GM18867 (cell line): Measurements from ENCODE around the gene CTAG1A.
A peak's percentile ranks its signal among the peaks of the same experiment; 100 is the strongest.
"Not testable (repeated sequence)": the region's sequence is repeated elsewhere in the genome, so short reads cannot be mapped to it uniquely, and the experiment has no call there.

Experiments
- ATAC-seq: cut with Tn5 transposase; IDR thresholded peaks from one replicate; pipeline ENCODE4 v1.9.1; 2021; ENCODE audit warnings: mild to moderate bottlenecking, moderate library complexity; ENCODE audit not compliant: unreplicated experiment

CTAG1A gene

DNA sequence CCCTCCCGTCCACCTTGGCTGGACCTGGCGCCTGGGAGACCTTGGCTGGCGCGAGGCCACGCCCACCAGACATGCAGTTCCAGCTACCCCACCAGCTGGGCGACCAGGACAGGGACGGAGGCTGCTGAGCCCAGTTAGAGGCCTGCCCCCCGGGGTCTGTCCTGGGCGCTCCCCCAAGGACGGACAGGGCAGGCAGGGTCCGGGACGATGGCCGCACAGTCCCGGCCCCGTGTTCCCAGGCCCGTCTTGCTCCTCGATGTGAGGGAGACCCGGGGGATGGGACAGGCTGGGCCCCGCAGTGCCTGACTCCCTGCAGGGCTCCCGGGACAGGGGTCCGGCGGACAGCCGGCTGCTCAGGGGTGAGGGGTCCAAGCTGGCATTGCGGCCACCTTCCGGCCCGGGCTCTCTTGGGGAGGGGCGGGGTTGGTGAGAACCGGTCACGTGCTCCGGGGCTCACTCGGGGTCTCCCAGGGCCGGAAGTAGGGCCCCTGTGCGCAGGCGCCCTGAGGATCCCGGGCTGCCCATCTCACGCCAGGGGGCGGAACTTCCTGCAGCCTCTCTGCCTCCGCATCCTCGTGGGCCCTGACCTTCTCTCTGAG lies at the start of gene CTAG1A:
CTAG1A (plus strand) TSS at position 549 of the 599 bp plus-strand sequence. CDS start 74 bp downstream, outside the sequence.
- not testable (repeated sequence) for ATAC-seq

- no peak for ATAC-seq
Measured at GRCh38 chrX:154535892-154536291, 49.0 kb upstream of the CTAG1A start.

DNA sequence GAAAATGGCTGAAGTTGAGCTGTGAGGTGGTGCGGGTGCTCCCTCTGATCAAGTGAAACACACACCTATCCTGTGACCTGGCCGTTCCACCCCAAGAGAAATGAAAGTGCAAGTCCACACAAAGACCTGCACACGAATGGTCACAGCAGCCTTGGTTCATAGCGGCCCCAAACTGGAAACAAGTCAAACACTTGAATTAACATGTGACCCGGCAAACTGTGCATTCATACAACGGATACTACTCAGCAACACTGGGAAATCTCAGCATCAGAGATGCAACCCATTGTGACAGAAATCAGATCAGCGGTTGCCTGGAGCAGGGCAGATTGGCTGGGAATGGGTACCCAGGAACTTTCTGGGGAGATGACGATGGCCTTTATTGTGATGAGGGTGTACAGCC lies 45.9 kb upstream of the CTAG1A start:
- no peak for ATAC-seq

DNA sequence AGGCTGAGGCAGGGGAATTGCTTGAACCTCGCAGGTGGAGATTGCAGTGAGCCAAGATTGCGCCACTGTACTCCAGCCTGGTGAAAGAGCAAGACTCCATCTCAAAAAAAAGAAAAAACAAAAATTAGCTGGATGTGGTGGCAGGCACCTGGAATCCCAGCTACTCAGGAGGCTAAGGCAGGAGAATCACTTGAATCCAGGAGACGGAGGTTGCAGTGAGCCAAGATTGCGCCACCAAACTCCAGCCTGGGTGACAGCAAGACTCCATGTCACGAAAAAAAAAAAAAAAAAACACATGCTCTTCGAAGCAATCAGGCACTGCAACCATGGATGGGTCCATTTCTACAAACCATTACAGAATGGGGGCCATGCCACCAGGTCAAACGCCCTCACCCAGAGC lies 44.6 kb upstream of the CTAG1A start:
- not testable (repeated sequence) for ATAC-seq

GRCh38 chrX:154540897-154541535 lies 43.9 kb upstream of the CTAG1A start:
- no peak for ATAC-seq

DNA sequence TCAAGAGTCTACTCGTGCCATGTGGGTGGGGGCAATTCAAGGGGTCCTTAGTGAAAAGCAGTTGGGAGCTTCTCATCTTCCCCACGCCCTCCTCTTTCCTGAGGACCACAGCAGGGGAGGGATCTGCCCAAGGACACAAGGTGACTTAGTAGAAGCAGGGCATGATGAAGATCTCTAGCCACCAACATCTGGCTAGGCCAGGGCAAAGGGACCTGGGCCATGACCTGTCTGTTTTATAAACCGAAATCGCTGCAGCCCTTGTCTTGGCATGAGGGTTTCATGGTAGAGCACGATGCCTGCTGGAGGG lies 43.4 kb upstream of the CTAG1A start:
- ATAC-seq, result no peak

DNA sequence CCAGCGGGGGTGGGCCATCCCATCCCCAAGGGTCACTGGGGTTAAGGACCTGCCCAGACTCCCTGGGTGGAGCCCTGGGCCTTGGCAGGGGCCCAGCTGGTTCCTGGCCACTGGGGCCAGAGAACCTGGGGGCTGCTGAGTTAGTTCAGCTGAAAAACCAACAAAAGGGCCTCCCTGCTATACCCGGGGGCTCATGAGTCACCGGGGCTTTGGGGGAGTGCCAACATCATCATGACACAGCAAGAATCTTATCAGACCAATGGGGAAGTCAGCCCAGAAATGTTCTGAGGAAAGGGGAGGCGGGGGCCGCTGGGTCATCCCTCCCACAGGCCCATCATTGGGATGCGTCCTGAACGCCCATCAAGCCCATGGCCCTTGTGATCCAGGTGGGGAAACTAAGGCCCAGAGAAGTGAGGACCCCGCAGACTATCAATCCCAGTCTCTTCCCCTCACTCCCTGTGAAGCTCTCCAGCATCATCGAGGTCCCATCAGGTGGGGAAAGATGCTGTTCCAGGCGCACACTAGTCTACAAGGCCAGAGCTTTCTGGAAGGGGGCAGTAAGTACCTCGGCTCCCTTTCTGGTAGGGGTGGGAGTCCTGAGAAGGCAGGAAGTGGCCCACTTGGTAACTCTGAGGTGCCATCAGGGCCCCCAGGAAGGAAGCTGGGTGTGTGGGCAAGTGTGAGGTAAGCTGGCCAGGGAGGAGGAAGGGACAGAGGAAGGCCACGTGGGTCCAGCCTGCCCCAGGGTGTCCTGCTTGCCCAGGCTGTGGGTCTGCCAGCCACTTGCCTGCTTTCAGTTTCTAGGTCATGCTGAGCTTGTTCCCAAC lies 42.8 kb upstream of the CTAG1A start:
- ATAC-seq, result no peak

DNA sequence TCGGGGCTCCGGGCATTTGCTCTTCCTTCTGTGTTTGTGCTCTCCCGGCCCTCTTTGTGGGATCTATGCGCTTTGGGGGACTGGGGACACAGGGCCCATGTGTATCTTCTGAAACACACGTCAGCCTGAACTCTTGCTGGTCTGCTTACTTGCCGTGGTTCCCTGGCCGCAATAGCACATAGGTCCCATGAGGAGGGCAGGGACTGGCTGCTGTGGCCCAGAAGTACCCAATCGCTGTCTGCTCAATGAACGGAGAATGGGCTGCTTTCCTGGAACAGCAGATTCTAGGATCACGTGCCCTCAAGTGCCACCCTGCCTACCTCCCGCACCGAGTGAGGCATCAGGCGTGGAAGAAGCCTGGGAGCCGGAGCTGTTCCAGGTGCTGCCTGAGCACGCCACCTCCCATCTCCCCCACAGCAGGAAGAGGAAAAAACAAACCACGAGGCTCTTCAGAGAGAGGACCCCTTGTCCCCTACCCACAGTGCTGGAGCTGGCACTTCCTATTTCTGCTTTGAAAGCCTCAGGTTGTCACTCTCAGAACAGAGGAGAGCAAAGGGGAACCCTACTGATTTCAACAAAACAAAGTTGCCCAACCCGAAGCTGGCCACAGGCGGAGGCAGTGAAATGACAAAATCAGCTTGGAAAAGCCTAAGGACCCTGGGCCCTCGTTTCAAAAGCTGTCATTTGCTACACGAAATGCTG lies 42.1 kb upstream of the CTAG1A start:
- no peak for ATAC-seq

- ATAC-seq, result no peak
Measured at GRCh38 chrX:154545673-154546274, 39.2 kb upstream of the CTAG1A start.

DNA sequence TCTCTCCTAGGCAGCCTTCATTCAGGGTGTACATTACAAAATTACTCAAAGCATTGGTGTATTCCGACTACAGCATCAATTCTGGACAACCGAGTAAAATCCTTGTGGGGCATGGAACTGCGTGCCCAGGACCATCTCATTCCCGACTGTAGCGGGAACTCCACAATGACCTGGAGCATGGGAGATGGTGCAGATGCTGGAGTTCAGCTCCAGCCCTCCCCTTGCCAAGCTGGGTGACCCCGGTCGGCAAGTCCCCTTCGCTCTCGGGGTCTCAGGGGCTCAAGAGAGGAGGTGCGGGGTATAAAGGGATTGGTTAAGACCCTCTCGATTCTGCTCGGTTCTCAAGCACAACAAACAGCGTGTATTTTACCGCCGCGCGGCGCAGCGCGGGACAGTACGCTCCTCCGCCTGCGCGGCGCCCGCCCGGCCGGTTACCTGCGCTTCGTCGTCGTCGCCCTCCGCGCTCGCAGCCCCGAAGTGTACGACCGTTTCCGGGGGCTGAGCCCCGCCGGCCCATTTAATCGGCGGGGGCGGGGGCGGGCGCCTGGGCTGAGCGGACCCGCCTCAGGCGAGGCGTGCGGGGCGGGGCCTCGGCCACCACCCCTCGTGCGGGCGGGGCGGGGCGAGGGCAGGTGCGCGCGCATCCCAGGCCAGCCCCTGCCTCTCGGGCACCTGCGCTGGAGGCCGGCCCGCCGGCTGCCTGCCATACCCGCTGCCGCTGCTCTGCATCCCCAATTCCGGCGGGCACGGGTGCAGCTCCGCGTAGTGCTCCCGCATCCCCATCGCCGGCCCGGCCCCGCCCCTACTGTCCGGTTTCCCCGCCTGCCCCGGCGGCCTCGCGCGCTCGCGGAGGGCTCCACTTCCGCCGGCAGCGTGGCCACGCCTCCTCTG lies 38.3 kb upstream of the CTAG1A start, which contains the start of gene G6PD:
G6PD (minus strand) TSS at position 493 of the 891 bp plus-strand sequence. CDS start 691 bp downstream, outside the sequence.
- ATAC-seq, result peak; percentile 42

GRCh38 chrX:154547245-154548027 lies 37.5 kb upstream of the CTAG1A start, which contains the start of gene IKBKG:
IKBKG (plus strand) TSS chrX:154547620; CDS start chrX:154552003, 4,383 bp downstream.
- ATAC-seq, result peak; percentile 78

- no peak for ATAC-seq
Measured at GRCh38 chrX:154548028-154548316, 37.0 kb upstream of the CTAG1A start.

DNA sequence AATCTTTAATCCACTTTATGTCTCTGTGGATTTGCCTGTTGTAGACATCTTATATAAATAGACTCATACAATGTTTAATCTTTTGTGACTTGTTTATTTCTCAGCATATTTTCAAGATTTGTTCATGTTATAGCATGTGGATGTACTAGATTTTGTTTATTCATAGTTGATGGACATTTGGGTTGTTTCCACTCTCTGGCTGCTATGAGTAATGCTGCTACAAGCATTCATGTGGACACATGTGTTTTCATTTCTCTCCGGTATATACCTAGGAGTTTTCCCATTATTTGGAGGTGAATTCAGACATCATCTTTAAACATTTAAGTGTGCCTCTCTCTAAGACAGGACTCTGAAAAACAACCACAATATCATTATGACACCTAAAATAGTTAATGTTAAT lies 35.2 kb upstream of the CTAG1A start:
- ATAC-seq, result no peak

- not testable (repeated sequence) for ATAC-seq
Measured at GRCh38 chrX:154552112-154552806, 32.7 kb upstream of the CTAG1A start.

DNA sequence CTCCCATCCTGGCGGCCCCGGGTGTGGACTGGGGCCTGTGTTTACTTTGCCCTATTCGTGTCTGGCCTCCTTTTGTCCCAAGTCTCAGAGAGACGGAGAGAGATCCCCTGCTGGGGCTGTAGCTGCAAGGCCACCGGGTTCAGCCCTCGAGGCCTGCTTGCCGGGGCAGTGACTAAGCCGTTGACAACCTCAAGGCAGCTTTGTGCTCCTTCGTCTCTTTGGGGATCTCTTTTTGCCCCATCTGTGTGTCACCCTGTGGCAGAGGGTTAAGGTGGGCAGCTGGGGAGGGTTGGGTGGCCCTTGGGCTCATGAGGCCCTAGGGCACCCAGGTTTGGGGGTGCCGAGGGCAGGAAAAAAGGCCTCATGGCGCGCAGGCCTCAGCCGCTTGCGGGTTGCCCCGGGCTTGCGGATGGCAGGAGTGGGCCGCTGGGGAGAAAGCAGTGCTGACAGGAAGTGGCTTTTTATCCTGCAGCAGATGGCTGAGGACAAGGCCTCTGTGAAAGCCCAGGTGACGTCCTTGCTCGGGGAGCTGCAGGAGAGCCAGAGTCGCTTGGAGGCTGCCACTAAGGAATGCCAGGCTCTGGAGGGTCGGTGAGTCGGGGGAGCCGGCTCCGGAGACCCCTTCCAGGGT lies 26.8 kb upstream of the CTAG1A start:
- ATAC-seq, result not testable (repeated sequence)

DNA sequence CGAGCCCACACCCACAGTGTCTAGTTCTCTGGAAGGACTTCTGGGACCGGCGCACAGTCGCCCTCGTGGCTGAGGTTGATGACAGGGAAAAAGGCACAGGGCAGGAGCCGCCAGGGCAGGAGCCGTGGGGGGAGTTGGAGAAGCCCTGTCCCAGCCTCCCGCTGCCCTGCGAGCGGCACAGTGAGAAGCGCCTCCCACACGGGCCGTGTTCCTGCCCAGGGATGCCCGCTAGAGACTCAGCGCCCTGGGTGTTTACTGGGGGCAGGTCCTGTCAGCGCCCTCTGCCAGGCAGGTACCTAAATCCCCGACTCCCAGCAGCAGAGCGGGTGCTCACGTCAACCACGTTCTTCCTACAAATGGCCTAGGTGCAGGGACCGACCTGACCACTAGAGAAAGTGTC lies 26.0 kb upstream of the CTAG1A start:
- not testable (repeated sequence) for ATAC-seq

- ATAC-seq, result not testable (repeated sequence)
Measured at GRCh38 chrX:154560326-154560725, 24.6 kb upstream of the CTAG1A start.

GRCh38 chrX:154562295-154562694 lies 22.6 kb upstream of the CTAG1A start:
- ATAC-seq, result not testable (repeated sequence)
